ENCODE results near the gene ATP6V1A.

ATP6V1A gene

DNA sequence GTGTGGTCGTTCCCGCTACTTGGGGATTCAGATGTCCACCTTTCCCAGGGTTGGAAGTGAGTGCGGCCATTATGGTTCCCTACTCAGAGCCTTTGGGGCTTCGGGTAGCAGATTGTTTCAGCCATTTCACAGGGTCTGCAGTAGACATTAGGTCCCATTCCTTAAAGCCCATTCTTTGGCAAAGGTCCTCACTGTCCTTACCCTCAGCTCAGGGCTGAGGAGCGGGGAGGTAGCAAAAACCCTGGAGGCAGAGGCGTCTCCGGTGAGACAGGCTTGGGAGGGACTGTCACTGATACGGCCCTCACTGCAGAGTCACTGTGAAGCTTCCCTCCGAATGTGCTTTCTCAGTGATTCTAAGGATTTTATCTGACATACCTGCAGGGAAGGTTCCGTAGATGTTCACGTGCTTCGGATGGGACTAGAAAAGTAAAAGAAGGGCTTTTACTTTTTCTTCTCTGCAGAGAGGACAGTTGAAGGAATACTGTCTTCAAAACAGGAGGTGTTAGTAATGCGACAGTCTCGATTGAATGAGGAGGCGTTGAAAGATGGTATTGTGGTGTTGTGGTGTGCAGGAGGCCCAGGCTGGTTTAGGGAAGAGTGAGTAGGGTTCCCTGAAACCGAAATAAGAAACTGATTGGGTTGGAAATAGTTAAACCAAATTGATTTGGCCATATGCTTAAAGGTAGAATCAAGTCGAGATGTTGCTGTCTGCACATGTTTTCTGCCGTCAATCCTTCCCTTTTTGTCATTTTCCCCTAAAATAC is 630 bp downstream of the ATP6V1A start:
- DNase-seq: no peak

DNA sequence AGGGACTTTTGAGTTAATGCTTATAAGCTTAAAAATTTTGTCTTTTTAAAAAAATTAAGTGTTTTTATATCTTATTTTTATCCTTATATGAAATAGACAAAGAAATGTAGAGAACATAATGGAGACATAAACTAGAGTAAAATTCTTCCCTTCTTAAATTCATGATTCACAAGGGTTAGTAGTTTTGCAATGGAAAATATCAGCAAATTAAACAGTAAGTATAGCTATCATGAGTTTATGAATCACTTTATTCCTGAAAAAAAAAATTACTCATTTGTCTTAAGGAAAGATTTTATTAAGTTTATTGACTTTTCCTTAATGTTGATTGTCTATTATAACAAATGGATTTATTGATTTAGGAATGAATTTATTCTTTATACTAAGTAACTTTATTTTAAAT is 4.3 kb downstream of the ATP6V1A start:
- DNase-seq: no peak

DNA sequence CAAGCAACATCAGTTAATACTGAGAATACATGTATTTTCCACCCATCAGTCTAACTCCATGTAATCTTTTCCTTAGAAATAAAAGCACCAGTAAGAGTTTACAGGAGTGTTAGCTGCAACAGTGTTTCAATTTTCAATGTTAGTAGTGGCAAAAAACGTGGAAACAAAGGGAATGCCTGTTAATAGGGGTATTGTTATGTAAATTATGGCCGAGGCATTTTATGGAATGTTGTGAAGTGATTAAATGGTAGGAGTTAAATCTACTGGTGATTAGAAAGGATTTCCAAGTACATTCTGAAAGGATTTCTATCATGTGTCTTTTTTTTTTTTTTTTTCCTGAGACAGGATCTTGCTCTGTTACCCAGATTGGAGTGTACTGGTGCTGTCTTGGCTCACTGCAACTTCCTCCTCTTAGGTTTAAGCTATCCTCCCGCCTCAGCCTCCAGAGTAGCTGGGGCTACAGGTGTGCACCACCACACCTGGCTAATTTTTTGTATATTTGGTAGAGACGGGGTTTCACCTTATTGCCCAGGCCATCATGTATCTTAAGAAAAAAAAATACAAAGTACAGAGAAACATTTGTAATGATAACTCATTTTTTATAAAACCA is 6.6 kb downstream of the ATP6V1A start:
- no peak for DNase-seq

DNA sequence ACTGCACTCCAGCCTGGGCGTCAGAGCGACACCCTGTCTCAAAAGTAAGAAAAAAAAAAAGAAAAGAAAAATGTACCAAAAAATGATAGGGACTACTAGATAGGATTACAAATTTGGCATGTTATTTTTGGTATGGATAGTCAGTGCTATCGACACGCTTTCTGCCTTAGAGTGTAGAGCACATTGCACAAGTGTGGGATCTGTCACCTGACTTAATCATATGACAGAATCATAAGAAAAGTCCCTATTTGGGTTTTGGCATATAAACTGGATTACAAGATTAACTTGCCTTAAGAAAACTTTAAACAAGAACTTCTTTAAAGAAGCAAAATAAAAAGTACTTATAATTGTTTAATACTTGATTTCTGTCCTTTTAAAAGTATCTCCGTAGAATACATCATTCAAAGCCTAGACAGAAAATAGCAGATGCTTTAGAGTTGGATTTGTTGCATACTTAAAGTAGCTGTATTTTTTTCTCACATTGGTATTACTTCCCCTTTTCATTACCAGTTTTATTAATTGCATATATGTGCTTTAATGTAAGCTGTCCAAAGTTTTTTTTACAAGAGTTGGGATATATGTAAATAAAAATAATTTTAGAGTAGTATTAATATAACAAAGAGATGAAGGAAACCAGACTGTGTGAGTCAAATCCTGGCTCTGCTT is 7.8 kb downstream of the ATP6V1A start:
- DNase-seq: no peak

DNA sequence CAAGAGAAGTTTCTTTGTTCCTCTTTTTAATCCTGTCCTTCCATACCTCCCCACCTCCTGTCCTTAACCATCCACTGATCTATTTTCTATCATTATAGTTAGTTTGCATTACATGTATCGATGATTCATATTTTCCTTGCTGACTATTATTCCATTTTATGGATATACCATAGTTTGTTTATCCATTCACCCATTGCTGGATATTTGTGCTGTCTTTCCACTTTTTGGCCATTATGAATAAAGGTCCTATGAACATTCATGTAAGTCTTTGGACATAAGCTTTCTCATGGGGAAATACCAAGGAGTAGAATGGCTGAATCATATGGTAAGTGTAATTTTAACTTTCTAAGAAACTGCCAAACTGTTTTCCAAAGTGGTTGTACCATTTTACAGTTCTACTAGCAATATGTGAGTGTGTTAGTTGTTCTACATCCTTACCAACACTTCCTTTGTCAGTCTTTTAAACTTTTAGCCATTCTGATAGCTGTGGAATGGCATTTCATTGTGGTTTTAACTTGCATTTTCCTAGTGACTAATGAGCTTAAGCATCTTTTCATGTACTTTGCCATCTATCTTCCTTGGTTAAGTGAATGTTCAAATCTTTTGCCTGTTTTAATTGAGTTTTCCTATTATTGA is 11.7 kb downstream of the ATP6V1A start:
- DNase-seq: no peak

DNA sequence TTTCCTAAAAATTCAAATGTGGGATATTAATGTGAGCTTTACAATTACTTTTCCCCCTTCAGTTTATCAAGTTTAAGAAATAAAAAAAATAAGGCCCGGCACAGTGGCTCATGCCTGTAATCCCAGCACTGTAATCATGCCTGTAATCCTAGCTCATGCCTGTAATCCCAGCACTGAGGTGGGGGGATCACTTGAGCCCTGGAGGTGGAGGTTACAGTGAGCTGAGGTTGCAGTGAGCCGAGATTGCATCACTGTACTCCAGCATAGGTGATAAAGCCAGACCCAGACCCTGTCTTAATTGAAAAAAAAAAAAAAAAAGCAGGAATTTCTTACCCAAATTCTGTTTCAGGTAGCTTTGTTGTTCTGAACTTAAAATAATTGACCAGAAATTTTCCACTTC is 17.9 kb downstream of the ATP6V1A start:
- DNase-seq: no peak

DNA sequence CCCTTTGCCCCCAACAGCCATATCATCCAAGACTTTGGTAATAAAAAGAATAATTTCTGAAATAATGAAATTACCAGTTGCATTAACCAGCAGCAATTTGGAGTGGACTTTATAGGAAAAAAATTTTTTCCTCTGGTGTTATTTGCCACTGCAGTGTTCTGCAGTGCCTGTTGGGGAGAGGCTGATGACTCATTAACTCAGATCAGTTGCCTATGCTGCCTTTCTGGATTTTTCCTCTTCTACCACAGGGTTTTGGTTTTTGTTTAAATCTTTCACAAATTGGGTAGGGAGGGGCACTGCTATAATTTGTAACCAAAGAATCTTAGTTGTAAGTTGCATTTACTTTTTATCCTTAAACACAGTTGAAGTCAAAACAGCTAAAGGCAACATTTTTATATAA is 22.7 kb downstream of the ATP6V1A start:
- no peak for DNase-seq

DNA sequence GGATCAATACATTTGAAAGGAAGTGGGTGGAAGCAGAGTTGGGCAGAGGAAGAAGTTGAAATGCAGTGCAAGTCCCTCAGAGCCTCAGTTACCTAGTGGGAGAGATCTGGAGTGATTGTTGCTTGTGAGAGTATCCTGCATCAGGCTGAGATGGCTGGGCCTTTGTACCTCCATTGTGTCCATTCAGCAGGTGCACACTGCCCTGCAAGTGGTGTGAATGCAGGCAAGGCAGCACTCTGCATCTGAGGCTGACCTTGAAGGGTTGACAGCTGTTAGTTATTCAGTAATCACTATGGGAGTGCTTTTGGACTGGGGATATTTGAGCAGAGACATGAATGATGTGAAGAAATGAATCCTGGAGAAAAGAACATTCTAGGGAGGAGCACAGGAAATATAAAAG is 25.2 kb downstream of the ATP6V1A start:
- no peak for DNase-seq

DNA sequence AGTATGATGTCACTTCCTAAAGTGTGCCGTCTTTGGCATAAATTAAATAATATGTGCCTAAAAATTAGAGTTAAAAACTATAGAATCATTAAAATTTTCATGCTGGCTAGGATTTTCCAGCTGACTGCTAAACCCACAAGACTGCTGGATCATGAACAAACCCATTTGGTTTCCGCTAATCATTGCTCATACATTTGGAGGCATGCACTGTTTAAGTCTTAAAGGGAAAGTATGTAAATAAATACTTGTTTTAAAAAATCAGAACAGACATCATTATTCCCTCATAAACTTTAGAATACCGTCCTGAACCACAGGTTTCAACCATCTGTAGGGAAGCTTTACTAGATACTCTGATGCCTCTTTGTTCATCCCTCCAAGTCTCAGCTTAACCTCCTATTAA is 26.5 kb downstream of the ATP6V1A start:
- DNase-seq: no peak

DNA sequence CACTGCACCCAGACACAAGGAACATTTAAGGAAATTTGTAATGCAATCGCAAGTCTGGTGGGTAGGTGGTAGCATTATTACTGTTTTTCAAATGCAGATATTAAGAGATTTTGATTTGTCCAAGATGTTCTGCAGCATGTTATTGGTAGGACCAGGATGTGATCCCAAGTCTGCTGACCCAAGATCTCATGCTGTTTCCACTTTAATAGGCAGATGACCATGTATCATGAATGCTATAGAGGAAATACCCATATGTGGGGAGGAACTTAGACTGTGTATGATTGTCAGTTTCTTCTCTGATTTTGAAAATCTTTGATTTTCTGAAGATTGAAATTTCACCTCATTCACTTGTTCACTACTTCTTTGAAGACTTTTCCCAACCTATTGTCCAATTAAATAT is 28.7 kb downstream of the ATP6V1A start:
- no peak for DNase-seq

DNA sequence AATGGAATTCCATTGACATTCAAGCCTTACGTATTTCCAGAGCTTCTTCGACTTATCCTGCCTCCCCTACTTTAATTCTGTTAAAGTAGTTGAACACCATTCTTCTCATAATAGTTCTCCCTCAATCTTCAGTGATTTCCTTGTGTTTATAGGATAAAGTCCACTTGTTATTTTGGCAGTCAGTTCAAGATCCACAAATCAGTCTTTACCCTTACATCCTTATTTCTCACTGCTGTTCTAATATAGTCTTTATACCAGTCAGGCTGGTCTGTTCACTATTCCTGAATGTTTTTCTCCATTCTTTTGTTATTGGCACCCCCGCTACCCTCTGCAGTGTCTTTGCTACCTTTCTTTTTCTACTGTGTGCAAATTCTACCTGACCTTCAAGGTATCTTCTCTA is 29.7 kb downstream of the ATP6V1A start:
- no peak for DNase-seq

DNA sequence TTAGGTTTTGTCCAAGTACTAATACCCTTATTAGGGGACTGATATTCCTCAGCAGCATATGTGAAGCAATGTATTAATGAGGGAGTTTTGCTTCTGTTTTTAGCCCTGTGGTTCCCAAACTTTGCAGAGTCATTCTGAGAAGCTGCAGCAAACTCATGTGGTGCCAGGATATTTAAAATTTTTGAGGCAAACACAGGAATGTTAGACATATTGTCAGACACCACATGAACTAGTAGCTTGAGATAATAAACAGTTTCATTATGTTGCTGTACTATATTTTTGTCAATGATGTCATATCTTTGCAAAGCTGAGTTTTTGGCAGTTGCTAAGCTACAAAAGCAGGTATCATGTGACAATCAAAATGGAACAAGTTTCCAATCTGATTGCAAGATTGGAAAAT is 36.6 kb downstream of the ATP6V1A start:
- no peak for DNase-seq

DNA sequence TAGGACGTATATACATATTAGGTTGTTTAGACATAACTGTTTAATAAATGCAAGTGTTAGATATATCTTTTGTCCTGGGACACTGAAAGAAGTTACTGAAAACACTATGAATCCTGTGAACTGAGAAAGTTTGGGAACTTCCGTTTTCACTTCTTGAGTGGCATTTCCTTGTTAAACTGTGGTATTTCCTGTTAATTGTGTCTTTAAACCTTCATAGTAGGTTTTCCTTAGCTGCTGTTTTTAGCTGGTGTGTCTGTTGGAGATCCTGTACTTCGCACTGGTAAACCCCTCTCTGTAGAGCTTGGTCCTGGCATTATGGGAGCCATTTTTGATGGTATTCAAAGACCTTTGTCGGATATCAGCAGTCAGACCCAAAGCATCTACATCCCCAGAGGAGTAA is 37.1 kb downstream of the ATP6V1A start:
- DNase-seq: no peak

DNA sequence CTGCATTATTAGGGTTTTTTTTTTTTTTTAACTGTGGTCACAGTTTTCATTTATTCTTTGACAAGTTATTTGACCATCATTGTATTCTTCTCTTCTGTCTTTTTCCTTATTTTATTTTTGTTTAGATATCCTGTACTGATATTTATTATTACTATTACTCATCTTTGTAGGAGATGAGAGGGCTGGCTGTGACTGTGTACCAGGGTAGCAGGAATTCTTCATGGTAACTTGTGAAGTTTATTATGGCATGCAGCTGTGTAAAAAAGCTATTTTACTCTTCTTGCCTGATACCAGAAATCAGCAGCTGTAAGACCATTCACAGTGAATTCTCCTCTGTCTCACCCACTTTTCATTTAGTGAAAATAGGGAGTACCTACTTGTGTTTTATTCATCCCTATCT is 44.5 kb downstream of the ATP6V1A start:
- no peak for DNase-seq

DNA sequence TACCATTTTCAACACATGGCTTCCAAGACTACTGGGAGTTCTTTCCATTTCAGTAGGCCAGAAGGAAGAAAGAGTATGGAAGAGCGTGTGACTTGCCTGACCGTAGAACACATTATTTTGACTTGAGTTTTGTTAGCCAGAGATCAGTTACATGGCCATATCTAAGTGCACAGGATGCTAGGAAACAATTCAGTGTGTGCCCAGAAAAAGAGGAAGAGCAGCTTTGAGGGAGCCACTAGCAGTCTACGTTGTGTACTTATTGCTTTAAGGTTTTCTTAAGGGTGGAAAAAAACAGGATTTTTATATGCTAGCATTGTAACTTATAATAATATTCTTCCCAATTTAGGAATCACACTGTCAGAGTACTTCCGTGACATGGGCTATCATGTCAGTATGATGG is 47.7 kb downstream of the ATP6V1A start:
- no peak for DNase-seq

DNA sequence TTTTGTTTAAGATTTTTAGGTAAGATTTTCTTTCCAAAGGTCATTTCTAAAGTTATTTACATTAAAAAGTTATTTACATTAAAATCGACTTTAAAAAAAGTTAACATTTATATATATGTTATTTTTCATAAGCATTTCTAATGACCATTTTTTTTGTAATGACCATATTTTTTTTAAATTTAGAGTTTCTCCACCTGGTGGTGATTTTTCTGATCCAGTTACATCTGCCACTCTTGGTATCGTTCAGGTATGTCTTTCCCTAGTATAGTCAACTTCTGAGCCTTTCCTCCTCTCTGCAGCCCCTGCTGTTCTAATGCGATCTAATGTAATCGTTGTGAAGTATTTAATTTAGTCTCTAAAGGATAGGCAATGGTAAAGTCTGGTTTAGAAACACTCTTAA is 48.9 kb downstream of the ATP6V1A start:
- no peak for DNase-seq

DNA sequence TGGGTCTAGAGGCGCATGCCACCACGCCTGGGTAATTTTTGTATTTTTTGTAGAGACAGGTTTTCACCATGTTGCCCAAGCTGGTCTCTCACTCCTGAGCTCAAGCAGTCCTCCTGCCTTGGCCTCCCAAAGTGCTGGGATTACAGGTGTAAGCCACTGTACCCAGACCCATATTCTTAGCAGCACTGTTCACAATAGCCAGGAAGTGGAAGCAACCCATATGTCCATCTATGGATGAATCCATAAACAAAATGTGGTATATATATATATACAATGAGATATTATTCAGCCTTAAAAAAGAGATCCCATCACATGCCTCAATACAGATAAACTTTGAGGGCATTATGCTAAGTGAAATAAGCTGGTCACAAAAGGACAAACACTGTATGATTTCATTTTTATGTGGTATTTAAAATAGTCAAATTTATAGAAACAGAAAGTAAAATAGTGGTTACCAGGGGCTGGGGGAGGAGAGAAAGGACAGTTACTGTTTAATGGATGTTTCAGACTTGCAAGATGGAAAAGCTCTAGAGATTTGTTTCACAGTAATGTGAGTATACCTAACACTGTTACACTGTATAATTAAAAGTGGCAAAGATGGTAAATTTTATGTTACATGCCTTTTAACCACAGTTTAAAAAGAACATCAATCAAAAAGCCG is 56.1 kb downstream of the ATP6V1A start:
- no peak for DNase-seq

DNA sequence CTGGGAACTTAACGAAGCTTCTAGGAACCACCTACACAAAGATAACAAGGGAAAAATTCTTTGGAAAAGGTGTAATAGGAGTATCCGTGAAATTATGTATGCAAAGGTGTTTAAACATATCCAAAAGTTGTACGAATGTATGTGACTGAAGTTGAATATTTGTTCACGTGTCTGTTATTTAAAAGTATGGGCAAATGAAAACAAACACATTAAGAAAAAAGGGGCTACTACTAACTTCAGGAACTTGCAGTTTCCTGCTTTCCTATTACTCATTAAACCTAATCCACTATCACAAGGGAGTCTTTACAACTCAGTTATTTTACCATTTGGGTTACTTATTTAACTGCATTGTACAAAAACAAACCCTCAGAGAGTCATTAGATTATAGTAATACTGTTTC is 57.8 kb downstream of the ATP6V1A start:
- DNase-seq: no peak

DNA sequence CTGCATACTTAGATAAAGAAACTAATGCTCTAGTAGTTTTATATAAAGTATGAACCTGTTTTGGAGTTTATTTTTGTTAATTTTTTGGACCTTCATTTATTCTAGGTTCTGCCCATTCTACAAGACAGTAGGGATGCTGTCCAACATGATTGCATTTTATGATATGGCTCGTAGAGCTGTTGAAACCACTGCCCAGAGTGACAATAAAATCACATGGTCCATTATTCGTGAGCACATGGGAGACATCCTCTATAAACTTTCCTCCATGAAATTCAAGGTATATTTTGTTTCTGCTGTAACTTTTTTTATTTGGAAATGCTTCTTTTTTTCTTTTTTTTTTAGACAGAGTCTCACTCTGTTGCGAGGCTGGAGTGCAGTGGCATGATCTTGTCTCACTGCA is 58.4 kb downstream of the ATP6V1A start:
- DNase-seq: no peak

DNA sequence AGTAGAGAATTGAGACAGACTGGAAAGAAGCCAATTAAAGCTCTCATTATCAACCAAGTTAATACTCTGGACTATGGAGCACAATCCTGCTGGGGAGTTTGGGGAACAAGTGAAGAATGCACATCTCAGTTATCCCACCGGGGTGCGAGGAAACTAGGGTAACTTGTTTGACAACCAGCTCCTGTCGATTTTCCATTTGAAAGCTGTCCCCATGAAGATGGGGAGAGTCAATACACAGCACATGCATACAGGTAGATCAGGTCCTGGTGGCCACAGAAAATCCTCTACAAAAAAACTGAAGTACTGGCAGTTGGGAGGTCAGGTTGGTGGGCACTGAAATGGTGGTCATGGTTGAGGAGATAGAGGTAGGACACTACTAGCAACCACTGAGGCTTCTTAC is 66.0 kb downstream of the ATP6V1A start:
- DNase-seq: no peak

DNA sequence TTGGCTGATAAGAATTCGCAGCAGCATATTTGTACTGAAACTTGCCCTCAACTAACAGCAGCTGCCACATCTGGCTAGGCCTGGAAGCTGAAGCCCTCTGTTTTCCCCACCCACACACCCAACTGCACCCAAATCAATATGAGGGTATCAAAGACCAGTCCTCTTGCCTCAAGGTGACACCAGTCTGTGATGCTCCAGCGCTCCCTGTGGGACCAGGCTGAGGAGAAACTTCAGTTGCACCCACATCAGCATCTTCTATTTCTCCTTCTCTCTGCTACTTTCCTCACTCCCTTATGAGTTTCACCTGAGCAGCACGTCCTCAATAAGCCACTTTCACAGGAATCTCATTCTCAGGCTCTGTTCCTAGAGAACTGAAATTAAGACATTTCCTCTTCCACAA is 73.0 kb downstream of the ATP6V1A start:
- DNase-seq: no peak

DNA sequence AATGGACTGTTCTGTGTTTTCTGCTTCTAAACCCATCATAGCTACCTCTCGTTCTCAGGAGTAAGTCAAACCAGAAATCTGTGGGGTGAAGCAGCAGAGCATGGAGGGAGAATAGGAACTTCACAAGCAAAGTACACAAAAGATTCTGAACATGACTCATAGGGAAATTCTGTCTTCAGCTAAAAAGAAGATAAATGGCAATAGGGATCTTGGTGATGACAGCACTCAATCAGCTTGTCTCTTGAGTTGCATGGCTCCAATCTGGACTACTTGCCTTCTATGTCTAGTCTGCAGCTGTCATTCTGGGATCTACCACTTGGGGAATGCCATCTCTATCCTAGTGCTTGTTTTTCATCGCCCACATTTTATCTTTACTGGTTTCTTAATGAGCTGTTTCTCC is 78.3 kb downstream of the ATP6V1A start:
- DNase-seq: no peak

DNA sequence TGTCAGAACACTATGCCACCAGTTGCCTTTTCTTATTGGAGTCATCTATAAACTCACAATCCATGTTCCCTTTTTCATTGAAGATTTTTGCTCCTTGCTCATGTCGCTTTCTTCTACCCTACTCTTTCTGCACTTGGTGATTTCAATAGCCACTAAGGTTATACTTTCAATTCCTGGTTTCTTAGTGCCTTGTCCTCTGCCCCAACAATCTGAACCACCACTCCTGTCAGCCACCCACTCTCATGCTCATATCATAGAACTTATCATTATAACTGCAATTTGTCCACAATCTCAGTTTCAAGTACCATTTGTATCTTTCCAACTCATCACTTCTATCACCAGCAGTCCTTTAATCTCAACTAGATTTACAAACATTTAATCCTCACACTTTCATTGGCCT is 81.8 kb downstream of the ATP6V1A start:
- no peak for DNase-seq

Data from activated CD8-positive, alpha-beta memory T cell treated with anti-CD3 and anti-CD28 coated beads, Interleukin-2, amount 50 U/mL, for 4 hours (primary cell).